GM21528 (cell line): ENCODE results near the gene SH3RF3.

Source experiments
- ATAC-seq: cut with Tn5 transposase; IDR thresholded peaks from one replicate; pipeline ENCODE4 v1.9.1; 2021; ENCODE audit warnings: mild to moderate bottlenecking, moderate library complexity; ENCODE audit not compliant: unreplicated experiment, low FRiP score

SH3RF3 gene

GRCh38 chr2:109419171-109419756, 290.3 kb downstream of the SH3RF3 start:
- no peak for ATAC-seq

- no peak for ATAC-seq
These were observed 291.0 kb downstream of the SH3RF3 start for GRCh38 chr2:109419960-109420370.

- ATAC-seq: no peak
These were observed 292.1 kb downstream of the SH3RF3 start for GRCh38 chr2:109421101-109421500.

- no peak for ATAC-seq
These were observed 292.6 kb downstream of the SH3RF3 start for GRCh38 chr2:109421642-109422041.

GRCh38 chr2:109422071-109422757, 293.2 kb downstream of the SH3RF3 start:
- ATAC-seq: no peak

- no peak for ATAC-seq
These were observed 293.9 kb downstream of the SH3RF3 start for GRCh38 chr2:109422758-109423500.

- no peak for ATAC-seq
These were observed 294.8 kb downstream of the SH3RF3 start for GRCh38 chr2:109423556-109424359.

- no peak for ATAC-seq
These were observed 296.4 kb downstream of the SH3RF3 start for GRCh38 chr2:109425411-109425810.

- ATAC-seq: no peak
These were observed 298.7 kb downstream of the SH3RF3 start for GRCh38 chr2:109427661-109428091.

GRCh38 chr2:109428281-109428680, 299.3 kb downstream of the SH3RF3 start:
- no peak for ATAC-seq

GRCh38 chr2:109428841-109429566, 300.0 kb downstream of the SH3RF3 start:
- ATAC-seq: no peak

- ATAC-seq: no peak
These were observed 300.7 kb downstream of the SH3RF3 start for GRCh38 chr2:109429567-109430328.

GRCh38 chr2:109430329-109430636, 301.3 kb downstream of the SH3RF3 start:
- ATAC-seq: no peak

- ATAC-seq: no peak
These were observed 303.4 kb downstream of the SH3RF3 start for GRCh38 chr2:109432421-109432820.

GRCh38 chr2:109433486-109433885, 304.5 kb downstream of the SH3RF3 start:
- ATAC-seq: no peak

- ATAC-seq: no peak
These were observed 304.9 kb downstream of the SH3RF3 start for GRCh38 chr2:109433926-109434325.

- no peak for ATAC-seq
These were observed 305.3 kb downstream of the SH3RF3 start for GRCh38 chr2:109434351-109434750.

- no peak for ATAC-seq
These were observed 306.2 kb downstream of the SH3RF3 start for GRCh38 chr2:109435066-109435690.
